ENCODE measurements around the gene HRH2. TPM values are rescaled to one million over a fixed set of nuclear protein-coding genes. Genes with fewer than 3 reads are reported as not detected.

The HRH2 gene
- polyA plus RNA-seq, 10 donors: 0.65 to 1.6 (median 1.1) TPM

DNA sequence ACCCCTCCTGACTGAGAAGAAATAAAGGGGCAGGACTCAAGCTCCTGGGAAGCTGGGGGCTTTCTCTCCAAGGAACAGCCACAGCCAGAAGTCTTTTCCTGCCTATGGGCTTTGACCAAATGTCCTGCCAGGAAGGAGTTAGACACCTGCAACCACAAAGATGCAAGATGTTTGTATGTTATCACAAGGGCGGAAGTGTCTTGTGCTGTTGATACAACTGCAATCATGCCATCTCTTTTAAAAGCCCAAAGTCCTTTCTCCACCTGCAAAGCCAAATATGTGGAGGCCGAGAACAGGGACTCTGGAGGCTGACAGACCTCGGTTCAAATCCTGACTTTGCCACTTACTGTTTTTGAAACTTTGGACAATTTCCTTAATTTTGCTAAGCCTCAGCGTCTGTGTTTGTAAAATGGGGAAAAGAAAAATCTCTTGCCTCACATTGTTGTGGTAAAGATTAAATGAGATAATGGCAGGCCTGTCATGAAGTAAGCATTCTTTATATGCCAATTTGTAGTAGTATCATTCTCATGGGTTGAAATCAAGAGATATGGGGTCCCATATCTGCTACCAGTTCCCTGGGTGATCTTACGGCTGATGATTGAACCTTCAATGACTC lies 17.0 kb downstream of the HRH2 start:
- no peak for DNase-seq

DNA sequence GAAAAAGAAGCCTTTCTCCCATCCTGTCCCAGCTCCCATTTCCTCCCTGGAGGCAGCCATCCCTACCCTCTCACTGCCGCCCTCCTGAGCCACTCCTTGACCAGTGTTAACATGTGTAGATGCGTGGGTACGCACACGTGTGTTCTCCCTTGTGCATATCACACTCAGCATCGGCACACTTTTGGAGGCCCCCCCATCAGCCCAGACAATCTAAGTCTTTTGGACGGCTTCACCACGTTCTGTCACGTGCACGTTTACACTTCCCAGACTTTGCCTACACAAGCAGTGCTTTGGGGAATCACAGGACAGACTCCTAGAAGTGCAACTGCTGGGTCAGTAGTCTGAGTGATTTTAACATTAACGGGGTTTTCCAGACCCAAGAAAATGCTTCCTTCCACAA lies 18.0 kb downstream of the HRH2 start:
- no peak for DNase-seq

DNA sequence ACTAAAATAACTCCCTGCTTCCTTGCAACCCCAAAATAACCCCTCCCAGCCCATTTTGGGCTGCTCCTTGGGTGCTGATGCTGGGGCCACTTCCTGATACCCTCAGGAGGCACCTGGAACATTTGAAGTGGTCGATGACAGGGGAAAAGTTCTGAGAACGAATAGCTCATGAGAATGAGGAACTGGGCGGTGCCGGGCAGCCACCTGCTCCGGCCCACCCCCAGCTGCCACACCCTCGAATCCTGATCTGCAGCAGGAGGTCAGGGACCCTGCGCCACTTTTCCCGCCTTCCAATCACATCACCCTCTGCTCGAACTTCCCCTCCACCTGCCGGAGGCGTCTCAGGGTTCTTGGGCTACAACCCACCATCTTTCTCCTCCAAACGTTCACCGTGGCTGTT lies 19.7 kb downstream of the HRH2 start:
- no peak for DNase-seq

DNA sequence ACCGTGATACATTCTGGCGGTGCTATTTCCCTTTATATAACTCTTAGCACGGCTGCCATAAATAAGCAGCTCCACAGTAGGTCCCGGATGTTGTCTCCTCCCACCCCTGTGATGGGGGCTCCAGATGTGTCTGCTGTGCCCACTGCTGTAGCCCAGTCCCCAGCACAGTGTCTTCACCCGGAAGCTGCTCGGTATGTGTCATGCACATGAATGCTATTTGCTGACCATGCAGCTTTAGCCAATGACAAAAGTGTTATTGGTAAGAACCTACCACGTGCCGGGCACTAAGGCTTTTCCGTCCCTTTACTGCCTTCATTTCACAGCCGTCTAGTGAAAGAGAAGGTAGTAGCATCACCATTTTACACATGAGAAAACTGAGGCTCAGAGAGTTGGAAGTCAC lies 20.2 kb downstream of the HRH2 start:
- DNase-seq: no peak

DNA sequence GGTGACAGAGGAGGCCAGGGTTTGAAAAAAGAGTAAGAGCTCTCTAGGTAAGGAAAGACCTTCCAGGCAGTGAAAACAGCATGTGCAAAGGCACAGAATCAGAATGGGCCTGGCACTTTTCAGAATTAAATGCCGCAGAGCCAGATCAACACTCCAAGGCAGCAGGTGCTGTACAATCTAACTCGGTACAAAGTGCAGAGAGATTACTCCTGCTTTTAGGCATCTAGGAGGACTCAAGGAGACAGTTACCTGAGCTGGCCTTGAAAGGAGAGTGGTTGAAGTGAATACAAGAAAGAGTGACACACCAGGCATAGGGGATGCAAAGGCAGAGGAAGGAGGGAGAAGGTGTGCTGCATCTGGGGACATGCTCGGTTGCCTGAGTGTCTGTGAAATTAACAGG lies 21.5 kb downstream of the HRH2 start:
- DNase-seq: no peak

DNA sequence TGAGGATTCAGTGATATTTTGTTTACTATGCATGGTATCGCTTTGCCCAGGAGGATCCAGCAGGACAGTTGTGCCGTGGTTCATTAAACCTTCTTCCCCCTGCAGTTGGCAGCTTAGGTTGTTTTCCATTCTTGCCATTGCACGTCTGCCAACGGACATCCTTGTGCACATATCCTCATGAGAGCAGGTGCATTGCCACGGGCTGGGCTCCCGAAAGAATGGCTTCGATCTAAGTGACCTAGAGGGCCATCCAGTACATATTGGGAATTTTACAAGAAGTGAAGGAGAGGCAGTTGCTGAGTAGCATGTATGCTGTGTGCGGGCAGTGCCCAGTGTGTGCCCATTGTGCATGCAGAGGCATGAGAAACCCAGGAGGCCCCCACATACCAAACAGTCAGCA lies 22.1 kb downstream of the HRH2 start:
- no peak for DNase-seq

DNA sequence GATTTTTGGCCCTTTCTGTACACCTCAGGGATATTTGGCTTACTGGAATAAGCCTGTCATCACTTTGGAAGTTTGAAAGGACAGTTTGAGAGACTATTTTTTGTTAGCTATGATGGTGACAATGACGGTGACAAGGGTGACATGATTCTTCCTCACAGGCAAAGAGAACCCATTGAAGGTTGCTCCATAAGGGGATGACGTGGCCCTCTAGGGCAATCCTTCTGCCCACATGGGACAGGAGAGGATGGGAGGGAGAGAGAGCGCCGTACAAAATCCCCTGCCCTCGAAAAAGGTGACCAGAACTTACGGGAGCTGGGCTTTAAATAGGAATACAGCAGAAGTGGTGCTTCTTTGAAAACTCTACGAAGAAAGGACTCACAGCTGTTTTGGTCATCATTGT lies 22.6 kb downstream of the HRH2 start:
- no peak for DNase-seq

DNA sequence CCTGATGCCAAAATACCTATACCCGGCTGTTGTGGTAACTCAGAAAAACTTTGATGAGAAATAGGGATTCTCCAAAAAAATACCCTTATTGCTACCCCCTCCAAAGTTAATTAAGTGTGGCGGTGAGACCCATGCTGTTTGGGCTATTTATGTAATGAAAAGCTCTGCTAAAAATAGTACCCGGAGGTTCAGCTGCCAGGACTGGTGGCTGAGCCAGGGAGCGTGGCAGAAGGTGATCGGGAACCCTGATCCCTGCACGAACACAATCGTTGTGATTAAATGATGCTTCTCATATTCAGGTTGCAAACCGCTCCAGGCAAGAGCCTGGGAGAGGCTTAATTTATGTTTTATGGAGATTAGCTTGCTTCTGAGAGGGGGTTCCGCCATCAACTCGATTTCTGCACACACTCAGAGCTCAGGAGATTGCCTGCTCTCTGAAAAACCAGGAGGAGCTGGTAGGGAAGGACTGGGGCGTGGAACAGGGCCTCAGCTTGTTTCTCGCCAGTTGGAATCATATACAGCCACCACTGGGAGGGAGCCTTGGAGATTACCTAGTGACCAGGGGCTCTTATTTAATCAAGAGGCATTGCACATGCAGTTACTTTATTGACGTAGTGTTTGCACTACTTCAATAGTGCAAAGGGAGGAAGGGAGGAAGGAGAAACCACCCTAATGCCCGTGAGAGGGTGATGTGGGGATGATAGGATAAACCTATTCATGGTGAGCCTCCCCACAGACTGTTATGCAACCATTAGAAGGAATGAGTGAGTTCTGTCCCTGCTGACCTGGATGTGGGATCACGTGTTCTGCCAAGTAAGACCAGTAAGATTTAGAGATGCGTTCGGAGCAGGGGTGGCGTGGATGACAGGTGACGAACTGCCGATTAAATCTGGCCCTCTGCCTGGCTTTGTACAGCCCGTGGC lies 23.4 kb downstream of the HRH2 start:
- no peak for DNase-seq

DNA sequence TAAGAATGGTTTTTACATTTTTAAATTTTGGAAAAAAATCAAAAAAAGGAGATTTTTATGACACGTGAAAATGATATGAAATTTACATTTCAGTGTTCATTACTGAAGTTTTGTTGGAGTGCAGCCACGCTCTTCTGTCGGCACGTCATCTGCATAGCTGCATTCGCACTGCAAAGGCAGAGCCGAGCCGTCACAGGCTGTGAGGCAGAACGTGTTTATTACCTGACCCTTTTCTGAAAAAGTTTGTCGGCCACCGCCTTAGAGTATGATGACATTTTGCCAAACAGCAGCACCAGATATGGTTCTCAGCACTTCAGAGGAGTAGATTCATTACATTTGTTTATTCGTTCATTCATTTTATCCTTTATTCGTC lies 24.1 kb downstream of the HRH2 start:
- DNase-seq: peak in 1 of 3 donors; percentile 49

DNA sequence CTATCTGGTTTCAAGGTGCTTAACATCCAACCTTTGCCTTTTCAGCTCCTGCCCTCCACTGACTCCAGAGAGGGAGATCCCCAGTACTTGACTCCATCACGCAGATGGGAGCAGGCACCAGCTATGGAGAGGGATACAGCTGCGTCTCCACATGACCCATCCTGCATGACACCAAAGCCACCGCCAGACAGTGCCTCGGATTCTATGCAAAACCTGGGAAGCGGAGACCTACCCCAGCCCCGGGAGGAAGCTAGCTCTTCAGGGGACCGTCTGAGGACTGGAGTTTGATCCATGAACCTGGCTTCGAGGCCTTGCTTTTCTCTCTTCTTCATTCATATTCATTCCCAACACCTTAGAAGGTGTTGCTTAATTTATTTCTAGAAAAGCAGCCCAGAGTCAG lies 24.8 kb downstream of the HRH2 start:
- no peak for DNase-seq

DNA sequence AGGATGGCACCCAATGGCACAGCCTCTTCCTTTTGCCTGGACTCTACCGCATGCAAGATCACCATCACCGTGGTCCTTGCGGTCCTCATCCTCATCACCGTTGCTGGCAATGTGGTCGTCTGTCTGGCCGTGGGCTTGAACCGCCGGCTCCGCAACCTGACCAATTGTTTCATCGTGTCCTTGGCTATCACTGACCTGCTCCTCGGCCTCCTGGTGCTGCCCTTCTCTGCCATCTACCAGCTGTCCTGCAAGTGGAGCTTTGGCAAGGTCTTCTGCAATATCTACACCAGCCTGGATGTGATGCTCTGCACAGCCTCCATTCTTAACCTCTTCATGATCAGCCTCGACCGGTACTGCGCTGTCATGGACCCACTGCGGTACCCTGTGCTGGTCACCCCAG lies 25.4 kb downstream of the HRH2 start:
- DNase-seq: no peak

DNA sequence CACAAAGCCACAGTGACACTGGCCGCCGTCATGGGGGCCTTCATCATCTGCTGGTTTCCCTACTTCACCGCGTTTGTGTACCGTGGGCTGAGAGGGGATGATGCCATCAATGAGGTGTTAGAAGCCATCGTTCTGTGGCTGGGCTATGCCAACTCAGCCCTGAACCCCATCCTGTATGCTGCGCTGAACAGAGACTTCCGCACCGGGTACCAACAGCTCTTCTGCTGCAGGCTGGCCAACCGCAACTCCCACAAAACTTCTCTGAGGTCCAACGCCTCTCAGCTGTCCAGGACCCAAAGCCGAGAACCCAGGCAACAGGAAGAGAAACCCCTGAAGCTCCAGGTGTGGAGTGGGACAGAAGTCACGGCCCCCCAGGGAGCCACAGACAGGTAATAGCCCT lies 26.1 kb downstream of the HRH2 start:
- DNase-seq: no peak

DNA sequence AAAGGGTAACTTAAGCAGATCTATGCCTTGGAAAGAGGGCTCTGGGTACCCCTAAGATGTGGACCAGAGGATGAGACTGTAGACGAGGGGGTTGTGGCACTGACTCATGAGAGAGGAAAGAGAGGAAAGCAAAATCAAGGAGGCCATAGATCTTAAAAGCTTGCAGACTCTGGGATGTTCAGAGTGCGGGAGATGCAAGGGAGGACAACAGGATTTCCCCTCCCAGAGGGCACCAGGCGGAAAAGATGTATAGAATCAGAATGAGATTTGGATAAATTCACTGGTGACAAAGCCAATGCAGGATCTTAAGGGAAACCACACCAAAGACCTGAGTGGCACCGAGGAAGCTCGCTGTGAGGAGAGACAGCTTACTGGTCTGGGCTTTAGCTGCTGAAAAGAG lies 27.1 kb downstream of the HRH2 start:
- DNase-seq: no peak

DNA sequence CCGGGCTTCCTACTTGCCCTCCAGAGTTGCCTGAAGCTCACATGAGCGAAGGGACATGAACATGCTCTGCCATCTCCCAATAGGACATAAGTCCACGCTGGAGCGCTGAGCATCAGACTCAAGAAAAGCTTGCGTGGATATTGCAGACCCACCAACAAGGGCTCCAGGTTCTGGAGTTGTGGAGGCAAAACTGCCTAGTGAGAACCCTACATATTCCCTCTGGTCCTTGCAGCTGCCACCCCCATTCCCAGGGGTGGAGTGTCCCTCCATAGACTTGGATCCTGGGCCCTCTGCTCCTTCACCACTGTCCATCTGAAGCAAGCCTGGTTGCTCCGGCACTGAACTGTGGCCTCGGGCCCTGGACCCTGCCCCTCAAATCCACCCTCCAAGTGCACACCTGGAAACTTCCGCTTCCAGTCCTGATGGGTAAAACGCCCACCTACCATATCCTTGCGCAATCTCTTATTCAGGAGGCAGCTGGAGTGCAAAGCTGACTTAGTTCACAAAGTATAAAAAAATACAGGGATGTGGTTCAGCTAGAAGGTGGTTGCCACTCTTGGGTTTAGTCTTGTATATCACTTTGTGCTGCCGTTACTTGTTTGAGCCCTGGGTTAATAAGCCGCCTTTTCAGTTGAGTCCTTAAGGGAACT lies 28.0 kb downstream of the HRH2 start:
- no peak for DNase-seq

DNA sequence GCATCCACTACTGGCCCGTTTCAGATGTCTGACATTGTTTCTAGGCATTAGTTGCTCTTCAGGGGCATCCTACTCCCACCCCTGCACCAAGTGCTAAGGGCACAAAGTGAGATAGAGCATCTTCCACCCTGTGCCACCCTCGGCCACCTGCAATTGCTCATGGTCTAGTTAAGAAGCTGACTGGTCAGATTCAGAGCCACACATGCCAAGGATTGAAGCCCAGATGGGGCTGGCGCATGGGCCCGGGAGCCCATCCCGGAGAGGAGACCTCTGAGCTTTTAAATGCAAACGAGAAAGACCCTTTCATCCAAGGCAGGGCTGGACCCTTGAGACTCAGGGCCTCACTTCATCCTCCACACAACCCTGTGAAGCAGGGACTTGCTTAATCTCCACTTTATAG lies 28.5 kb downstream of the HRH2 start:
- DNase-seq: no peak

DNA sequence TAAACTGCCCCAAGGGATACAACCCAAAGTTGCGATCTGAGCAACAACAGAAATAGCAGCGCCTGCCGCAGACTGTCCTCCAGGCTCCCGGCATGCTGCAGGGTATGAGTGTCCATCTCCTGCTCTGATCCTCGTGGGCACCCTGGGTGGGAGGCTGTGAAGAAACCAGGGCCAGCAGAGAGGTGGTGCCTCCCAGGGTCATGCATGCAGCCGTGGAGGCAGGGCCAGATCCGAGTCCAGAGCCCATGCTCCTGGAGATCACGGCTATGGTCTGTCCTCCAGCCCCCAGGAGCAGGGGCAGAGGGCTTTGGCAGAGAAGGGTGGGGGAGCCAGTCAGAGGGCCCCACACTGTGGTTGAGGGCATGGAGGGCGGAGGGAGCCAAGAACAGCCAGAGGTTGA lies 29.0 kb downstream of the HRH2 start:
- DNase-seq: no peak

DNA sequence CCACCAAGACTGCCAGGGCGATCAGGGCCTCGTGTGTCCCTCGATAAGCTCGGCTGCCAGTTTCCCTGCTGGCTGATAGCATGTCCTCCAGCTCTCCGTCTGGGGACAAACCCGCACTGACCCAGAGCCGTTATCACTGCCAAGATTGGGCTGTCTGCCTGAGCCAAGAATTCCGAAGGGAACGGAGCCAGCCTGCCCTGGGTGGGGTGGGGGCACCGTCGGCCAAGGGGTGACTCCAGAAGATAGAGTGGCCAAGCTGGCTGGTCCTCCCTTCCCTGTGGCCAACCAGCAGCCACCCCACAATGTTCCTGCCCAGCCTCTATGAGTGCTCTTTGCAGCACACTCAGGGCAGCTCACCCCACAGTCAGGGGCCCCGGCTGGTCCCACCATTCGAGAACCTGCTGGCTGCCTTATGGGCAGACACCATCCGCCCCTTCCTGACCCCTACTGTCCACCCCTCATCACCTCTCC lies 29.4 kb downstream of the HRH2 start:
- DNase-seq: no peak

DNA sequence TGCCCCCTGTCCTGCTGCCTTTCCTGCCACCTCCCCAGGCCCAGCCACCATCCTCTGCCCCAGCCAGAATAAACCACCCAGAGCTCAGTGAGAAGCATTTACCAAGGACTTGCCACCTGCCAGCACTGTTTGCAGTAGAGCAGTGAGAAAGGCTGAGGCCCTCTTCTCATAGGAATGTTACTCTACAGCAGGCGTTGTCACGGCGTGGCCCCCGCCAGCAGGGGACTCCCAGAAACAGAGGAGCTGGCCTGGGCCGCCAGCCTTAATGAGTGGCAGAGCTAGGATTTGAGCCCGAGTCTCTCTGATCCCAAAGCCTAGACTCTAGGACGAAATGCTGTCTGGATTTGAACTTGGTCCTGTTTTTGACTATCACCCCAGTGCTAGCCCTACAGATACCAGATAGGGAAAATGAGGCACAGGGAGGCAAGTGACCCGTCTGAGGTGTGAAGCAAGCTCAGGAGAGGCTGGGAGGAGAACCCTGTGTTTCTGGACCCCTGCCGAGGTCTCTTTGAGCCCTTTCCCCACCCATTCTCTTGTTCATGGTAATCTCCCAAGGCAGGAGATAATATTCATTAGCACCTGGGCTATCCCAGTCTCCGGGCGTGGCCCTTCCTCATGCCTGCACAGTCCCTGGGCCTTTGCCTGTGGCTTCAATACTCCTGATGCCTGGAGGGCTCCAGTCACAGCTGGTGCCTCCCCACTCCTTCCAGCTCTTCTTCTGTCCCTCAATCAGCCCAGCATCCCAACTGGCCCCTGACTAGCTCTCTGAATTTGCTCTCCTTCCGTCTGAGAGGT lies 30.7 kb downstream of the HRH2 start:
- no peak for DNase-seq

DNA sequence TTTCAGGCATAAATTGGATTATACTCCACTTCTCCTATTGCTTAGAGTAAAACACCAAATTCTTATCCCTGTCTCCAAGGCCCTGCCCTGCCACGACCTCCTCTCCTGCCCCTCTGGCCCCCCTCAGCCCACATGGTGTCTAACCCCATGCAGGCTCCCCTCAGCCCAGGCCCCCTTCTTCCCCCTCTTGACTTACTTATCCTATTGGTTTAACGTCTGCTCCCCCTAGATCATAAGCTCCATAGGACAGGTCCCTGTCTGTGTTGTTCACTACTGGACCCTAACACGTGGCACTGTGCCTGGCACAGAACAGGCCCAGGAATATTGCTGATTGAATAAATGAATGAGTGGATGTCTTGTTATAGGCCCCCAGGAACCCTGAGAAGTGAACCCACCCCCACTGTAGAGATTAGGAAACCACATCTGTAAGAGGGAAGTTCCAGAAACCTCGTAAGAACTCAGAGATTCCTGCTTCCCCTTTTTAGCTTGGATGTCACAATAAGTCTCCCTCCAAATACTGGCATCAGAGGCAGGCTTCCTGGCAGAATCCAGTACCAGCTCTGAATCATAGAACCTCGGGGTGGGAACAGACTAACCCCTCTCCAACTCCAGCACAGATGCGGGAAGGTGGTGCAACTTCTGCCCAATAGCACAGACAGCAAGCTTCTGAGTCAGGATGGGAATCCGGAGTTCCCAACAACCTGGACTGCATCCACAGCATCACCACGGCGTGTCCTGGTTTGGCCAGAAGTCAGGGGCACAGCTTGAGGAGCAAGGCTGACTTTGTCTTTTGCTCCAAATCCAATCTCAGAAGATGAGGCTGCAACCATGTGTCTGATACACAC lies 31.5 kb downstream of the HRH2 start:
- DNase-seq: peak in 1 of 3 donors; percentile 26

DNA sequence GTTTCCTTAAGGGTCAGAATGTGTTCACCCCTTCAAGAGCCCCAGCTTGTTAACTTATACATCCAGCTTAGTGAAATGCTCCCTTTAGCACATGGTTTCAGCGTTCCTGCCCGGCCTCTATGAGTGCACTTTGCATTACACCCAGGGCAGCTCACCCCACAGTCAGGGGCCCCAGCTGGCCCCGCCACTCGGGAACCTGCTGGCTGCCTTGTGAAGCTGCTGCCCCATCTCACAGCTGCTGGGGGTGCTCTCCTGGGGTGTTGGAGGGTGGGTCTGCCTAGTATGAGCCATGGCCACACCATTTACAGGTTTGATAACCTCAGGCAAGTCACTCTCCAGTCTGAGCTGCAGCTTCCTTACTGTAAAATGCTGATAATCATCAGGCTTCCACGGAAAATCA lies 32.2 kb downstream of the HRH2 start:
- no peak for DNase-seq

DNA sequence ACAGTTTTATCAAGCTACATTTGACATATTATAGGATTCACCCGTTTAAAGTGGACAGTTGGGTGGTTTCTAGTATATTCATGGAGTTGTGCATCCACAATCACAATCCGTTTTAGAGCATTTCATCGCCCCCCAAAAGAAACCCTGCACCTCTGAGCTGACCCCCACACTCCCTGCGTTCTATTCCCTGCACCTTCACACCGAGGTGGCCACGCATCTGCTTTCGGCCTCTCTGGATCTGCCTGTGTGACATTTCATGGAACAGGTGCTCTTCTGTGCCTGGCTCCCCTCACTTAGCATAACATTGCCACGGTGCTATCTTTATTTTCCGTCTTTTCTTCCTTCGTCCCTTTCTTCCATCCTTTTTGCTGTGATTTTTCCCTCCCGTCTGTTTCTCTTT lies 32.7 kb downstream of the HRH2 start:
- DNase-seq: no peak
